ENCODE data around the gene ASTN1.

The ASTN1 gene

GRCh38 chr1:177162243-177162642 is 2.3 kb downstream of the ASTN1 start:
- no peak for DNase-seq

- DNase-seq = no peak
These were observed 18.0 kb downstream of the ASTN1 start for GRCh38 chr1:177146499-177146898.

- DNase-seq = no peak
These were observed 19.1 kb downstream of the ASTN1 start for GRCh38 chr1:177145106-177146070.

DNA sequence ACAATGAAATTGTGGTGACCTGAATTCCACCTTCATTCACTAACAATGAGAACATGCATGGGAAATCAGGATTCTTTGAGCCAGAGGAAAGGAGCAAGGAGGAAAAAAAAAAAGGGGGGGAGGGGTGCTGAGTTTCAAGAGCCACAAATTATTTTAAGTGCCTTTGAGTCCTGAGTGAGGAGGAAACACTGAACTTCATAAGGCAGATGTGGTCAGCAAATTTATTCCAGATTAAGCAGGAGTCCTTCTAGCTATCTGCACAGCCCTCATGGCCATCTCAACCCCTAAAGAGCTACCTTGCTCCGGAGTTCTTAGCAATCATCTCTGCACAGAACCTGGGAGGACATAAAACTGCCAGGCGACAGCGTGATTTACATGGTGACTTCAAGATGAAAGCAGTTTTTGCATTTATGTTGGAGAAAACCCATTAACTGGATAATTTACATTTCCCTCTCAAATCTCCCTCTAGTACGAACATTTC is 21.7 kb downstream of the ASTN1 start:
- DNase-seq = no peak

DNA sequence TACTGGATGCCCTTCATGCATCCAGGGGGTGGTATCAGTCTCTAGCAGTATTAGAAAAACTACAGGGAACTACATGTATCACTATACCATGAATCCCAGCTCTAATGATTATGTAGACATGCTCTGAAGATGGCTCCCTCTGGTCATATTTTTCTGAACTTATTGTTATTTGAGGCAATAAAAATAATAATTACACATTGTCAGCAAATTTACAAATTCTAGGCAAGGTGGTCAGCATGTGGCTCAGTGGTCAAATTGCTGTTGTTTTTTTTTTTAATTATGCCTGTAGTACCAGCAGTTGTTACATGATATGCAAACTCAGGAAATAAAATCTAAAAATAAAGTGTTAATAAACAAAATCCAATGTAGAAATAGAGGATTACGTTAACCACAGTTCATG is 22.5 kb downstream of the ASTN1 start:
- DNase-seq = no peak

- DNase-seq = no peak
These were observed 26.2 kb downstream of the ASTN1 start for GRCh38 chr1:177138347-177138746.

GRCh38 chr1:177137814-177138213 is 26.7 kb downstream of the ASTN1 start:
- no peak for DNase-seq

DNA sequence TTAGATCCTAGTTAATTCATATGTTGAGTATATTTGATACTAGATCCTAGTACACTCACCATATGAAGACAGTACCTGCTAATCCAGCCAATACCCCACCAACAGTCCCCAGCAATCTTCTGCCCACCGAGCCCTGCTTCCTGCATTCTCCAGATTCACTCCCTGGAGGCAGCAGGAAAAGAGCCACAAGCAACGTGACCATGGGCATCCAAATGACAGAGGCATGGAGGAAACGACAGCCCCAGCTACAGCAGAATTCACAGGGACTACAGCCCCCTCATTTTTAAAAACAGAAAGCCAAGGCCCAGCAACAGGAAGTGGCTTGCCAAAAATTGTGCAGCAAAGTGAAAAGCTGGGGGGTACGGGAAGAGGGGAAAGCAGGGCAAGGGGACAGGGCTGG is 29.3 kb downstream of the ASTN1 start:
- DNase-seq = no peak

DNA sequence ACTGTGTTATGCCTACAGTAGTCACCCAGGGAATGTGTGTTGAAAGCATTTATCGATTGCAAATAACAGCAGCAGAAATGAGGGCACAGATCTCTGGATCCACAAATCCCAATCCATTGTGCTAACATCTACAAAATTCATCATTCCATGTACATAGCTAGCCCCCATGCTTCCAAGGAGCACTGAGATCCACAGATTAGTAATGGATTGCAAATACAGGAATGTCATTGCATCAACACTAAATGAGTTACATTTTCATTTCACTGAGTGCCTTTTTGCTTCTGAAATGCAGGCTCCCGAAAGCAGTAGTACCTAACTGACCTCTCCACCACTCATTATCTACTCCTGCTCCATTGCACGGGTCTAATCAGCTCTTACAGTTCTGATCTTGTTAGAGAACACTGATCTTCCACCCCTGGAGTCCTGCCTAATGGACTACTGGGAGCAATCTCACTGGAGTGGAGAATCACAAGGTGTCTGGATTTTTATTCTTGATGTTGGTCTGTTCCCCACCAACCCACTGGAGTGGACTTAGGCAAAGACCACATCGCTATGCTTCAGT is 30.5 kb downstream of the ASTN1 start:
- no peak for DNase-seq

- DNase-seq = no peak
These were observed 32.4 kb downstream of the ASTN1 start for GRCh38 chr1:177132141-177132540.

- DNase-seq = no peak
These were observed 32.8 kb downstream of the ASTN1 start for GRCh38 chr1:177131723-177132122.

GRCh38 chr1:177130451-177130945 is 34.0 kb downstream of the ASTN1 start:
- no peak for DNase-seq

DNA sequence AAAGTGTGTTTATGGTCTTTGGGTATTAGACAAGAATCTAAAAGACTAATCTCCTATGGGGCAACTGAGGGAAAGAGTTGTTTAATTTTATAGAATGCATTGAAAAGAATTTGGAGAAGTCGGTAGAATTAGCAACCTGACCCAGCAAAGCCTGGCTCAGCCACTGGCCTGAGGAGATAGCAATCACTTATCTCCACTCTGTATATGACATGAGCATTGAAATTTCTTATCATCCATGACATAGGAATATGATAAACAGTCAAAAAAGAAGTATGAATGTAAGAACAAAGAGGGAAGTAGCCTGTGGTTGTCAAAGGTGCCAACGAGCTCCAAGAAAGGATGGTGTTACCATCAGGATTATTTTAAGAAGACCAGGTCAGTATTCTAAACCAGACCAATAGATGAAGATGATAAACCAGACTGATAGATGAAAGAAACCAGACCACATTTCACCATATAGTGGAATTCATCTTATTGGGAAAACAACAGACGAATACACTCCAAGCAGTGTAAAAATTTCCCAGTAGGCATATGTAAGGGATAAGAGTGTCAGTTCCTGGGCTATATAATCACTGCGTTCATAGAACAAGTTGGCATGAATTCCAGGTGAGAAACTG is 35.7 kb downstream of the ASTN1 start:
- no peak for DNase-seq

GRCh38 chr1:177126267-177126666 is 38.2 kb downstream of the ASTN1 start:
- no peak for DNase-seq

DNA sequence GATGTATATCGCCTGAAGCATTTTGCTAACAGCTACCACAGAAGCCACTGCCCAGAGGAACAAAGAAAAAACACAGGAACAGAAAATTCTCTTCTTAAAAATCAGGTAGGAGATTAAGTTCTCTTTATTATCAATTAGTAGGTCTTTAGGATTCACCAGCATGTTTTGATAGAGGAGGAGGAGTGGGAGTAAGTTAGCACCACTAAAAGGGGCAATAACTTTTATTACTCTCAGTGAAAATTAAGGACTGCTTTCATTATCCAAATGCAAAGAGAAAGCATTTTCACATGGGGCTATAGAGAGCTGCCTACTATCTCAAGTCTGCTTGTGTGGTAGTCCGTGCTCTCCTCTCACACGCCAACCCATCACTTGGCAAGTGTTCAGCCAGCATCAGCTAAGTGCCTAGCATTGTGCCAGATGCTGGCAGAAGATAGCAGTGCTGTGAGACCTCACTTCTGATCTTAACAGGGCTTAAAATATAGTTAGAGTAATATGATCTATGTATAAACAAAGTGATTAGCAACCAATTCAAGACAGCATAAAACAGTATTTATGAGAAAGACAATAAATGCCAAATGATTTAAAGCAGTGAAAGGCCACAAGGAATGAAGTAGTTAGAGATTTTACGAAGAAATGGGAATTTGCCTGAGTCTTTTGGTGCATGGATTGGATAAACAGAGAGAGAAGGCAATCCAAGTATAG is 39.8 kb downstream of the ASTN1 start:
- DNase-seq = no peak

DNA sequence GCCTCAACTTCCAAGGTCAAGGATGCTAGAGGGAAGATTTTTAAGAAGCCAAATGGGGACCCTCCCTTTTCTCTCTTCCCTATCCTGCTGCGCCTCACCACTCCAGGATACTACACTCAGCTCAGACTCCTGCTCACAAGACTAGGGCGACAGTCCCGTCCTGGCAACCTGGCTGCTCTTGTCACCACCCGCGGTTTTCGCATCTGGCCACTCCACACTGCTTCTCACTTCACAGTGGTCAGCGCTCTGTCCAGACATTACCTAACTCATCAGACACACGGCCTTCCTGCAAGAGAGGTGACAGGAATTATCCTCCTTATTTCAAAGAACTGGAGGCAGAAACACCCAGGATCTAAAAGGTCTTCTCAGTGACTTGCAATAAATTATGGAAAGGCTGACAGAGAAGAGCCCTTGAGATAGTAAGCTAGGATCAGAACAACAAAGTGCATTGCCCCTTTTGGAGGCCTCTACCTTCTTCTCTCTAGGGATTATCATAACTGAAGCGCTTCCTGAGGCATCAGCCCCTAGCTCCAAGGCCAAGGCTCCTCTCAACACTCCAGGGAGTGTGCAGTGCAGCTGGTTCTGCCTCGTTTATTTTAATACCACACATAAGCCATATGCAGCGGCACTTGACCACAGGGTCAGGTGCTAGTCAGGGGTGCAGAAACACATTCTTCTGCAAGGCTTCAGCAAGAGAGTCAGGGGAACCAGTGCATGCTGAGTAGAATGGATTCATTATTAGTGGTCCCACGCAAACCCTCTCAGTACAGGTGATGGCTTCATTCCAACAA is 41.9 kb downstream of the ASTN1 start:
- no peak for DNase-seq

DNA sequence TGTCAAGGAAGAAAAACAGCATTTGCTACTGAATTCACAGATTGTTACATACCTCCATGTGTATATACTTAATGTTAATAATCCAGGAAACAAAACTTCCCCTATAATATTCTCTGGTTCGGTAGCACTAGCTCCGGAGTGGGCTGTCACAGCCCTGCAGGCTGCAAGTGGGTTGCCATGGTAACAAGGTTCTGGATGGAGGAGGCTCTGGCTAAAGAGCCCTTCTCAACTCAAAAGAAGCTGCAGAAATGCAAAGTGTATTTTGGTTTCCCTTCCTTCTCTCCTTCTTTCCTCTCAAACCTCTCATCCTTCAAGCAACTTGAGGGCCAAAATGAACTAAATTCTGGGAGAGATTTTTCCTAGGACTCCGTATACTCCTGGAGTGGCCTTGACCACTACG is 45.2 kb downstream of the ASTN1 start:
- DNase-seq = no peak

DNA sequence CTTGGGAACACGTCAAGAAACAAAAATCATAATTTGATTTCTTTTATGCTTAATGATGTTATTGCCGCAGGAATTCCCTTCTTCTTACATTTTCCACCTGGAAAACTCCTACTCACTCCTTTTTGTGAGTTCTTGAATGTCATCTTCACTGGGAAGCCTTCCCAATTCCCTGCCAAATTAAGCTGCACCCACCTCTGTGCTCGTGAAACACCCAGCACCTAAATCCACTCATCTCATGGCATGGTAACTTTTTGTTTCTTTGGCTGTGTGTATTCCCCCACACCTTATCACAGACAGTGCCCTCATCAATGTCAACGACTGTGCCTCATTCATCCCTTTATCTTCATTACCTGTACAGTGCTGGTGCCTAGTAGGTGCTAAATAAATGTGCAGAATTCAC is 45.6 kb downstream of the ASTN1 start:
- no peak for DNase-seq

- DNase-seq = no peak
These were observed 47.6 kb downstream of the ASTN1 start for GRCh38 chr1:177116941-177117340.

DNA sequence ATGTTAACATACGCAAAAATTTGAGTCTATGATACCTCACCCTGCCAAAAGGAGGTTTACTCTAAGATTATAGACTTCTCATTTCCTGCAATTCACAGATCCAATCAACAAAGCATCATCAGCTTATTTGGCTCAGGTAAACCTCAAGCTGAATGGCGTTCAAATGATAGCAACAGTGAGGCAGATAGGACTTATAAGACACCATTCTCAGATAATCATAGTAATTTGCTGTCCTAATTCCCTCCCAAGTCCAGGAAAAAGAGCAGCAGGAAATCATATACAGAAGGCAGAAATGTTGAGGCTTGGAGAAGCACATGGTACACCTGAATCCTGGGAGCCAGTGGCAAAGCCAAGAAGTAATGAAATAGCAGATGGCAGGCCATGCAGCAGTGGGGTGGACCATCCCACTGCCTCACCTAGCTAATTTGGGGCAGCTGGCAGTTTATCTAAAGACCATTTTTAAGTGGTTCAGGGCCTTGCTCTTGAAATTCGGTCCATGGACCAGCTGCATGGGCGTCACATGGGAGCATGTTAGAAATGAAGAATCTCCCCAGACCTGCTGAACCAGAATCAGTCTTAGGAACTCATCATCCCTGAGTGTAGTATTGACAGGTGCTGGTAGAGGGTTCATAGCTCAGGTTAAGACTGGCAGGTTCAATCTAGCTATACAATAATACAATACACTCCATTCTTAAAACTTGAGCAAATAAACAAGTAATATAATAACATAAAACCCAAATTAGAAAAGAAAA is 57.7 kb downstream of the ASTN1 start:
- no peak for DNase-seq

DNA sequence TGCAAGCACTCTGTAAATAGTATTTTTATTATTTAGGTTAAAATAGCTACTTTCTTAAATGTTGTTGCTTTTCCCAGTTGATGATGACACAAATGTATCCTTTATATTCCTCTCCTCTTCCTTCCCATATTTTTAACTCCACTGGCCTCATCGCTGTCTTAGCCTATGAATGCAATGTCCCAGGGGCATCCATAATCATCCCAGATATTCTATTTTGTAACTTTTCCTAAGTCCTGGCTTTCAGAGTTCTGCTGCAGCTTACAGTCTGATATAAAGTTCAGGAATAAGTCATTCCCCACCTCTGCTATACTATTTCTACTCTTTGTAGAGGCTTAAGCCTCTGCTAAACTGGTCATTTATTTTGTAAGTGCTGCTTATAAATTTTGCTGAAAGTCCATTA is 58.3 kb downstream of the ASTN1 start:
- no peak for DNase-seq
